GM23248 (cell line): ENCODE data around the gene TMBIM1.

Source experiments
- EZH2 ChIP-seq: fragments of 200-600 bp; sonication (generic); IDR thresholded peaks from 2 replicates; pipeline ENCODE4 v1.6.1; 2018; ENCODE audit warnings: antibody characterized with exemption, mild to moderate bottlenecking; ENCODE audit not compliant: insufficient read depth, poor library complexity, severe bottlenecking
- EZH2phosphoT487 ChIP-seq: fragments of 200-600 bp; sonication (generic); IDR thresholded peaks from 2 replicates; pipeline ENCODE4 v1.6.1; 2018; ENCODE audit warnings: antibody characterized with exemption, moderate library complexity, mild to moderate bottlenecking, low read depth; ENCODE audit not compliant: insufficient read depth

DNA sequence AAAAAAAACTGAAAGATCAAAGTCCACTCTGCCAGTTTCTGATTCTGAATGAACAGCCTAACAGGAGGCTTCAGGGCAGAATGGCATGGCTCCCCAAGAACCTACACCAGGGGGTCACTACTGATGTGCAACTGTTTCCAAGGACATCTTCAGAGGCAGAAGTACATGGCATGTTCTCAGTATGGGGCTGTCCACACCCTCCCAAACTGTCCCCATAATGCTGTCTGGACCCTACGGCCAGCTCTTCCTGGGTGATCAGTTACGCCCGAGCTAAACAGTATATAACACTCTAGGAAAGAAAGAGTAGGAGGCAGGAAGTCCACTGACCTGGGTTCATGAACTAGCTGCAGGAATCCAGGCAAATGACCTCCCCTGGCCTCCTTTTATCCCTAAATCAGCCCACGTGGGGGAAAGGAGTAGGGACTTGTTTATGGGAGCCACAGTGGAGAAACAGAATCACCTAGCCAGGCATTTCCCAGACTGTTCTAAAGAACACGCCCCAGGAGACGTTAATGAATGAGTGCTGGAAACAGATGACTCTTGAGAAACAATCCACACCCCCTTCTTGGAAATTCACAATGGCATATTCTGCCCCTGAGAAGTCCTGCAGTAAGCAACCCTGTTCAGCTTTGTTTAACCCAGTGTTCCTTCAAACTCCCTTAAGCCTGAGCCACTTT lies 2.5 kb downstream of the TMBIM1 start:
- TF ChIP-seq EZH2 (no peak), EZH2phosphoT487 (no peak)
